Motor neuron (in vitro differentiated cells): ENCODE results near the gene SLC25A6. TPM values are rescaled to one million over a fixed set of nuclear protein-coding genes. Genes with fewer than 3 reads are reported as not detected.
A peak's percentile ranks its signal among the peaks of the same experiment; 100 is the strongest.
"Not testable (repeated sequence)": the region's sequence is repeated elsewhere in the genome, so short reads cannot be mapped to it uniquely, and the experiment has no call there.

ENCODE experiments used
- ATAC-seq, 8 experiments: fragments of 200-7000 bp; cut with Tn5 transposase; replicated peaks in 6 of 8; 2 replicates each; pipeline ENCODE4 v1.8.0; 2021; ENCODE audit warnings: mild to moderate bottlenecking in 8 of 8, moderate library complexity in 8 of 8
- H3K27ac ChIP-seq, 2 donors: fragments of 250-450 bp; sonication (Bioruptor Pico); 2 replicates each; pipeline ENCODE4 v1.9.0; 2021; ENCODE audit warnings: antibody characterized with exemption in 2 of 2, mild to moderate bottlenecking in 2 of 2, moderate library complexity in 1 of 2
- H3K4me1 ChIP-seq, 2 donors: fragments of 250-450 bp; sonication (Bioruptor Pico); replicated peaks in 1 of 2; 2 replicates each; pipeline ENCODE4 v1.6.1; 2021; ENCODE audit warnings: antibody characterized with exemption in 2 of 2, mild to moderate bottlenecking in 2 of 2, moderate library complexity in 1 of 2
- H3K4me3 ChIP-seq, 5 donors: fragments of 250-450 bp; sonication (Bioruptor Pico); 2 replicates each; pipeline ENCODE4 v1.9.0; 2021; ENCODE audit warnings: antibody characterized with exemption in 5 of 5, mild to moderate bottlenecking in 5 of 5, moderate library complexity in 4 of 5
- WGBS, 10 experiments: fragments of 450-650 bp; shearing (Covaris generic); methylation state at CpG; one replicate each; pipeline ENCODE4 v1.0.0; 2022; 5-methylcytosine and 5-hydroxymethylcytosine counted together
- in situ Hi-C, 9 experiments: fragments of 400-800 bp; cut with MboI; loops; one replicate each; pipeline ENCODE4 v1.15.0; 2021; ENCODE audit warnings: low sequenced_read_pairs in 9 of 9, low pct_unique_long_range_greater_than_20kb in 2 of 9; ENCODE audit not compliant: unreplicated experiment in 9 of 9
- total RNA-seq, 8 experiments: library from RNA; unstranded; fragments of 300-600 nt; gene quantifications; 2 replicates each; pipeline versions ENCODE4 v1.2.3 to v1.2.4, GENCODE V29; 2022

Gene SLC25A6
- 100 to 1,000 TPM; 145 to 398 (median 286) TPM for total RNA-seq

DNA sequence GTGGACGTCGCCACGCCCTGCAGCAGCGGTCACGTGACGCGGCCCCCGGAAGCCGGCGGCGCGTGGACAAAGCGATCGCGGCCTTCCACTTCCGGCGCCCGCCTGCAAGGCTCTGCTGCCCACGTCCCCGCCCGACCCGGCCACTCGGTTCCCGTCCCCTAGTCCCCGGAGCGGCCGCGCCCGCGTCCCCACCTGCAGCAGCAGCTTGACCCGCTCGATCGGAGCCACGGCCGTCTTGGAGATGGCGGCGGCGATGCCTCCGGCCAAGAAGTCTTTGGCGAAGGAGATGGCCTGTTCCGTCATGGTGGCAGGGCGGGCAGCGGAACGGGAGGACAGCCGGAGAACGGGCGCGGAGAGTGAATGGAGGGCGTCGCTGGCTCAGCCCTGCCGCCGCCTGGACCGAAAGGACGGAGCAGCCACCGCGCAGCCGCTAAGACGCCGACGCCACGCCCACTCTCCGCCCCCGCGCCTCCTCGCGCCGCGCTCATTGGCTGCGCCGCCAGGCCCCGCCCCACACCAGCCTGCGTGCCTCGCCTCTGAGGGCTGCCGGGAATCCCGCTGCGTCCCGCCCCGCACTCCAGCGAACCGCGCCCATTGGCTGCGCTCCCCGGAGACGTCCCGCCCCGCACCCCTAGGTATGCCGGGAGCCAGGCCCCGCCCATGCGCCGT lies at the start of gene SLC25A6:
SLC25A6 (minus strand) TSS at position 407 of the 669 bp plus-strand sequence; CDS start at position 303, 104 bp downstream.
- 0% methylated on average over 7 of the region's 90 CpGs; no CpG with 5 or more reads in 9 of the 10 experiments for WGBS, 10 experiments
- Histone ChIP-seq H3K27ac (peak within 1 kb of the TSS; percentile 99), H3K4me1 (peaks cover 15 to 18% of the 10 kb centered on the region in 2 donors), H3K4me3 (peak within 1 kb of the TSS; percentile 94 to 100 (median 99))
- in situ Hi-C loops = no loop called here
- ATAC-seq = peak; percentile 70 to 95 (median 92)

- WGBS, 10 experiments = 93 to 100% (median 96%) methylated on average over 2 to 5 of the region's 6 CpGs; no CpG with 5 or more reads in 7 of the 10 experiments
- ATAC-seq = no peak
These were observed 48.6 kb upstream of the SLC25A6 start for GRCh38 chrX:1440506-1440905.

GRCh38 chrX:1435241-1435895 lies 43.5 kb upstream of the SLC25A6 start:
- no peaks in the 10 kb centered on the region for H3K4me1 ChIP-seq
- ATAC-seq = peak in 1 of 8 experiments; percentile 23
- H3K27ac ChIP-seq = no peak overlapping the region
- in situ Hi-C loops = no loop called here
- WGBS, 10 experiments = 74 to 100% (median 88%) methylated on average over 2 to 6 of the region's 20 CpGs; no CpG with 5 or more reads in 6 of the 10 experiments
- no peak overlapping the region for H3K4me3 ChIP-seq

More at GRCh38 chrX:1440506-1440905, 48.6 kb upstream of the SLC25A6 start:
- no peaks in the 10 kb centered on the region for H3K4me1 ChIP-seq
- no peak overlapping the region for H3K27ac ChIP-seq
- H3K4me3 ChIP-seq = no peak overlapping the region
- in situ Hi-C loops = no loop called here

DNA sequence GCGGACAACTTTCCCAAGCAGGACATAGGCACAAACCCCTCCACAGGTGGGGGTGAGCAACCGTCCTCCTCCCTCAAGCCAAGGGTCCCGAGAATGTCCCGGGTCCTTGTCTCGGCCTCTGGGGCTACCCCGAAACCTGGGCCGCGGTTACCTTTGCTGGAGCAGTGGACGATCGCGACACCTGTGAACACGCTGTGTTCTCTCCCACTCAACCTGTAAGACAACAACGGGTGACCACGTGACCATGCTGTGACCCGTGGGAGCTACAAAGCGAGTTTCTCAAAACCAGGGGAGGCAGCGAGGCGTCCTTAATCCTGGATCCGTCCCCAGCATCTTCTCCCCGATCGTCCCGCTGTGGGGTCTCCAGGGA lies 42.9 kb upstream of the SLC25A6 start:
- WGBS, 10 experiments = 80 to 100% (median 97%) methylated on average over 2 to 9 of the region's 22 CpGs; no CpG with 5 or more reads in 4 of the 10 experiments
- in situ Hi-C loops = no loop called here
- ATAC-seq = no peak
- Histone ChIP-seq H3K4me3 (no peak overlapping the region), H3K27ac (no peak overlapping the region), H3K4me1 (no peaks in the 10 kb centered on the region)

DNA sequence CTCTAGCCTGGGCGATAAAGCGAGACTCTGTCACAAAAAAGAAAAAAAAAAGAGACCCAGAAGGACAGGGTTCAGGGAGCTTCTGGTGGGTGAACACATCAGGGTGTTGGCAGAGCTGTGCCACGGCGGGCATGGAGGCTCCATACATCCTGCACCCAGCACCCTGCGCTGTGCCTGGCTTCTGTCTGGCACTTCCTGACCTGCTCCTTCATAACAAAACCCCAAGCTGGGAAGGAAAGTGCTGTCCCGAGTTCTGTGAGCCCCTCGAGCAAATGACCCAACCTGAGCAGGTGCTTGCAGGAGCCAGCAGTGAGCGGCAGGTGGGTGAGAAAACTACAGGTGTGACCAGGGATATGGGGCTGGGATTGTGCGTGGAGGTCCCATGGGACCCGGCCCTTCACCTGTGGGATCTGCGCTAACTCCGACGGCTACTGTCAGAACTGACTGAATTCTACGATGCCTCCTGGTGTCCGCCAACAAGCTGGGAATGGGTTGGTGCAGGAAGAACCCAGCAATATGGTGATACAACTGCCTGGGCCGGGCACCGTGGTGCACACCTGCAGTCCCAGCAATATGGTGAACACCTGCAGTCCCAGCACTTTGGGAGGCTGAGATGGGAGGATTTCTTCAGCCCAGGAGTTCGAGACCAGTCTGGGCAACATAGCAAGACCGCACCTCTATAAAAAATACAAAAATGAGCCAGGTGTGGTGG lies 41.9 kb upstream of the SLC25A6 start:
- H3K4me1 ChIP-seq = no peaks in the 10 kb centered on the region
- no peak overlapping the region for H3K27ac ChIP-seq
- ATAC-seq = no peak
- 88 to 100% (median 96%) methylated on average over 2 to 10 of the region's 19 CpGs; no CpG with 5 or more reads in 2 of the 10 experiments for WGBS, 10 experiments
- in situ Hi-C loops = no loop called here
- no peak overlapping the region for H3K4me3 ChIP-seq

DNA sequence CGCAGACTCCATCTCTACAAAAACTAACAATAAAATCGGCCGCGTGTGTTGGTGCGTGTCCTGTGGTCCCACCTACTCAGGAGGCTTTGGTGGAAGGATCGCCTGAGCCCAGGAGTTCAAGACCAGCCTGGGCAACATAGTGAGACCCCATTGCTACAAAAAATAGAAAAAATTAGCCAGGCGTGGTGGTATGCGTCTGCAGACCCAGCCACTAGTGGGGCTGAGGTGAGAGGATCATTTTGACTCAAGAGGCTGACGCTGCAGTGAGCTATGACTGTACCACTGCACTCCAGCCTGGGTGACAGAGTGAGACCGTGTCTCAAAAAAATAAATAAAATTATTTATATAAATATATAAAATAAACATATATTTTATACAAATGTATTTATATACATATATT lies 38.5 kb upstream of the SLC25A6 start:
- WGBS, 10 experiments = 90 to 100% (median 99%) methylated on average over 2 to 10 of the region's 10 CpGs; no CpG with 5 or more reads in 1 of the 10 experiments
- Histone ChIP-seq H3K4me3 (no peak overlapping the region), H3K27ac (no peak overlapping the region), H3K4me1 (no peaks in the 10 kb centered on the region)
- in situ Hi-C loops = no loop called here
- no peak for ATAC-seq

- H3K27ac ChIP-seq = no peak overlapping the region
- H3K4me1 ChIP-seq = no peaks in the 10 kb centered on the region
- H3K4me3 ChIP-seq = no peak overlapping the region
- in situ Hi-C loops = no loop called here
- ATAC-seq = no peak
- WGBS, 10 experiments = 92 to 100% (median 97%) methylated on average over 1 to 15 of the region's 32 CpGs; no CpG with 5 or more reads in 5 of the 10 experiments
These were observed 35.8 kb upstream of the SLC25A6 start for GRCh38 chrX:1427756-1428155.

DNA sequence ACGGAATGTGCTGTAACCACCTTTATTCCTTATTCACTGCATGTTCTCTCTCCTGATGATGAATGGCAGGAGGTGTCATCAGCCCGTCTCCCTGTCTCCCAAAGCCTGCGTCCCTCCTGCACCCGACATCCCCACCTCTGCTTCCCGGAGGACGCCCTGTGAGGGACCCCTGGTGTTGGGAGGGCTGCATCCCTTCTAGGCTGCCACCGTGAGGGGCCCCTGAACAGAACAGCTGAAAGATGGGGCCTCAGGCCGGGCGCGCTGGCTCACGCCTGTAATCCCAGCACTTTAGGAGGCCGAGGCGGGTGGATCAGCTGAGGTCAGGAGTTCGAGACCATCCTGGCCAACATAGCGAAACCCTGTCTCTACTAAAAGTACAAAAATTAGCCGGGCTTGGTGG lies 34.4 kb upstream of the SLC25A6 start:
- WGBS, 10 experiments = 82 to 93% (median 91%) methylated on average over 2 to 6 of the region's 16 CpGs; no CpG with 5 or more reads in 6 of the 10 experiments
- H3K4me1 ChIP-seq, H3K27ac ChIP-seq, in situ Hi-C loops, ATAC-seq, H3K4me3 ChIP-seq: not testable (repeated sequence)

GRCh38 chrX:1425381-1425780 lies 33.5 kb upstream of the SLC25A6 start:
- H3K4me1 ChIP-seq = no peaks in the 10 kb centered on the region
- WGBS, 10 experiments = 65 to 100% (median 86%) methylated on average over 2 to 8 of the region's 10 CpGs; no CpG with 5 or more reads in 3 of the 10 experiments
- H3K27ac ChIP-seq = no peak overlapping the region
- H3K4me3 ChIP-seq = no peak overlapping the region
- in situ Hi-C loops = no loop called here
- no peak for ATAC-seq

DNA sequence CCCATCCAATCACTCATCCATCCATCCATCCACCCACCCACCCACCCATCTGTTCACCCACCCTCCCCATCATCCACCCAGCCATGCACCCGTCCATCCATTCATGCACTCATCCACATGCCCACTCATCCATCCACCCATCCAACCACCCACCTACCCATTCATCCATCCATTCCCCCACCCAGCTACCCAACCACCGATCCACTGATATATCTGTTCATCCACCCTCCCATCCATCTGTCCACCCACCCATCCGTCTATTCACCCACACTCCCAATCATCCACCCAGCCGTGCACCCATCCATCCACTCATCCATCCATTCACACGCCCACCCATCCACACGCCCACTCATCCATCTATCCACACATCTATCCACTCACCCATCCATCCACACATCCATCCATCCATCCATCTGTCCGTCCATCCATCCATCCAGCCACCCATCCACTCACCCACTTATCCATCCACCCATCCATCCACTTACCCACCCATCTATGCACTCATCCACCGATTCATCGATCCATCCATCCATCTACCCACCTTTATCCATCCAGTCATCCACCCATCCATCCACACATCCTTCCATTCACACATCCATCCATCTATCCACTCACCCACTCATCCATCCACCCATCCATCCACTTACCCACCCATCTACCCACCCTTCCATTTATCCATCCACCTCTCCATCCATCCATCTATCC lies 32.4 kb upstream of the SLC25A6 start:
- no peak for ATAC-seq
- Histone ChIP-seq H3K4me3 (no peak overlapping the region), H3K27ac (no peak overlapping the region), H3K4me1 (no peaks in the 10 kb centered on the region)
- in situ Hi-C loops = no loop called here
- 33 to 100% (median 69%) methylated on average over 1 to 6 of the region's 9 CpGs; no CpG with 5 or more reads in 4 of the 10 experiments for whole genome bisulfite sequencing, 10 experiments

GRCh38 chrX:1423215-1423614 lies 31.3 kb upstream of the SLC25A6 start:
- in situ Hi-C loops = no loop called here
- Histone ChIP-seq H3K27ac (no peak overlapping the region), H3K4me1 (no peaks in the 10 kb centered on the region), H3K4me3 (no peak overlapping the region)
- ATAC-seq = peak in 1 of 8 experiments; percentile 7
- WGBS, 10 experiments = 83 to 100% (median 100%) methylated on average over 1 to 2 of the region's 2 CpGs; no CpG with 5 or more reads in 7 of the 10 experiments

- ATAC-seq = no peak
- 100% methylated on average over 1 to 2 of the region's 4 CpGs; no CpG with 5 or more reads in 8 of the 10 experiments for WGBS, 10 experiments
- in situ Hi-C loops = no loop called here
These were observed 30.2 kb upstream of the SLC25A6 start for GRCh38 chrX:1422135-1422465.

More at GRCh38 chrX:1422135-1422465, 30.2 kb upstream of the SLC25A6 start:
- Histone ChIP-seq H3K4me3 (no peak overlapping the region), H3K4me1 (no peaks in the 10 kb centered on the region), H3K27ac (no peak overlapping the region)
